GM21367 (cell line): ENCODE data around the gene TARDBP.
A peak's percentile ranks its signal among the peaks of the same experiment; 100 is the strongest.
"Not testable (repeated sequence)": the region's sequence is repeated elsewhere in the genome, so short reads cannot be mapped to it uniquely, and the experiment has no call there.

Source experiments
- ATAC-seq: cut with Tn5 transposase; IDR thresholded peaks from one replicate; pipeline ENCODE4 v1.9.1; 2021; ENCODE audit not compliant: unreplicated experiment

Gene TARDBP

DNA sequence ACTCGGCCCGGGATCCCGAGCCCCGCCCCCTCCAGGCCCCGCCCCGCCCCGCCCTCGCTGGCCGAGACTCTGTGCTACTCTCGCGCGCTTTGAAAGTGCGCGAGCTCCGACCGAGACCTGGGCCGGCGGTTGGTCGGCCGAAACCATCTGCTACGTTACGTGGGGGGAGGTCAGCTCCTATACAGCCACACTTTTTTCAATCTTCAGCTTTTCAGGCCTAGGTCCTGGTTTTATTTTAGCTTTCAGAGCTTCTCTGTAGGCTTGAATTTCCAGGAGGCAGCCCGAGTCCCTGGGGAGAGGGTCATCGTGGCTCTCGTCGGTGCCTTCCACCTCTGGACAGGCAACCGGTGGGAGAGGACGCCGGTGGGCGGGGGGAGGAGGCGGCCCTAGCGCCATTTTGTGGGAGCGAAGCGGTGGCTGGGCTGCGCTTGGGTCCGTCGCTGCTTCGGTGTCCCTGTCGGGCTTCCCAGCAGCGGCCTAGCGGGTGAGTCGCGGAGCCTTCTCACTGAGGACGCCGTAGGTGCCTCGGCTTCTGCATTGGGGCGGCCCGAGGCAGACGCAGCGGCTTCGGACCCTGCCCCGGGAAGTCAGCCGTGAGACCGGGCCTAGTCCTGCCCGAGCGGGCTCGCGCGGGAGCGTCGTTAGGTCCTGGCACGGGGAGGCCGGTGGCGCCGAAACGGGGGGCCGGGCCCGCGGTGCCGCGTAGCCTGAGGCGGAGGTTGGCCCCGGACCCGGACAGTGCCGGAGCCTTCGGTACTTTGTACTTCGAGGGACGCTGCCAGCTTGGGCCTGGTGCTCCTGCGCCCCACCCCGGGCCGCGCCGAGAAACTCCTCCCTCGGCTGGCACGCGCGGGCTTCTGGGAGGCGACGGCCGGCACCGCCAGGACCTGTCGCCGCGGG, at the start of gene TARDBP:
TARDBP (plus strand) TSS at position 395 of the 900 bp plus-strand sequence. CDS start 1,074 bp downstream, outside the sequence.
- peak; percentile 74 for ATAC-seq

GRCh38 chr1:10965546-10966226, 46.8 kb upstream of the TARDBP start:
- no peak for ATAC-seq

DNA sequence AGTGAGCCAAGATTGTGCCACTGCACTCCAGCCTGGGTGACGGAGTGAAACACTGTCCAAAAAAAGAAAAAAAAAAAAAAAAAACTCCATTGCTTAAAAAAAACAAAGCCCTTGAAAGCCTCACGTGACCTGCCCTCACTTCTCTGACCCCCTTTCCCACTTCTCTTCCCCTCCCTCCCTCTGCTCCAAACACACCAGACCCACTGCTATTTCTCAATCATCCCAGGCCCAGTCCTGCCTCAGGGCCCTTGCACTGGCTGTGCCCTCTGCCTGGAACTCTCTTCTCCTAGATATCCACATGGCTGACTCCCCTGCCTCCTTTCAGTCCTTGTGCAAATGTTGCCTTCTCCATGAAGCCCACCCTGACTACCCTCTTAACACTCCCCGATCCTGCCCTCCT, 45.4 kb upstream of the TARDBP start:
- ATAC-seq, result no peak

DNA sequence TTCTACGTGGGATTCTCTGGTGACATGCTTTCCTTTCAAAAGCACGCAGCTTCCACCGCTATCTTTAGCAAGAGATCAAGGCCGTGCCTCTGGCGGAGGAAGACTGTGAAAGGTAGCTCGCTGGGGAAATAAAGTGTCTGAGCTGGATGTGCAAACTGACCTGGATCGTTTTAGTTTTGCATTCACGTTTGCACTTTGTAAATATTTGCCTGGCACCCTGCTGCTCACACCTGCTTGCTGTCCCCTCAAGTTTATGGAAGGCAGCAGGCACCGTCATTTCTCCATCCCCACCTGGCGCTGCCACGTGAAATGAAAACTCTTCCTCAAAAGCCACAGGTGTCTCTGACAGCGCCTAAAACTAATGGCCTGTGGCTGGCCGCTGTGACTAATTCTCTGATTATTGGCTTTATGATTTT, 44.0 kb upstream of the TARDBP start:
- ATAC-seq, result no peak

- no peak for ATAC-seq
Measured at GRCh38 chr1:10969267-10969970, 43.0 kb upstream of the TARDBP start.

DNA sequence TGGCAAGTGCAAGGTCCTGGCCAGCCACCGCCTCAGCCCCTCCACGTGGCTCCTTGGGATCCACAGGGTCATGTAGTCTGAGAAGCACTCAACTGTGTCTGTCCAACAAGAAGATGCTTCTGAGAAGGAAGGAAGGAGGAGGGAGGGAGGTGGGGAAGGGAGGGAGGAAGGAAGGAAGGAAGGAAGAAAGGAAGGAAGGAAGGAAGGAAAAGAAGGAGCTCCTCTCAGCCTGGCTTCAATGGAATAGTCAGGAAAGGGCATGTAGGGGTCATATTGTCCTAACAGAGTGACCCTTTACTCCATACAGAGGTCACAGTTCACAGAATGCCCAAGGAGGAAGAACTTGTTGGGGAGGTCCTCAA, 42.5 kb upstream of the TARDBP start:
- no peak for ATAC-seq

DNA sequence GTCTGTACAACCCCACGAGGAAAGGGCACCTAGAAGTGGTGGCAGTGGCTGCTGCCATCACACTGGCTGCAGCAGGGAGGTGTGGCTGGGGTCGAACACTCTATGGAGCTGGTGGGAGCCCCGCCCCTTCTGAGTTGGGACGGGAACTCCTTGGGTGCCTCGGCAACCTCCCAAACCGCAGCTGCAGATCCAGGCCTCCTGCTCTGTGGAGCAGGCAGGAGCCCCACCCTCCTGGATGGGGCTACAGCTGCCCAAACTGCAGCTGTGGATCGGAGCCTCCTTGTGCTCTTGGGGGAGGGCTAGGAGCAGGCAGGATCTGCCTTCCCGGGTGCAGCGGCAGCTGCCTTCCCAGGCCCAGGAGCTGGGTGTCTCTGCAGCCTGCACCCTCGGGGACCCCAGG, 38.9 kb upstream of the TARDBP start:
- ATAC-seq, result no peak

- no peak for ATAC-seq
Measured at GRCh38 chr1:10973956-10974881, 38.2 kb upstream of the TARDBP start.

DNA sequence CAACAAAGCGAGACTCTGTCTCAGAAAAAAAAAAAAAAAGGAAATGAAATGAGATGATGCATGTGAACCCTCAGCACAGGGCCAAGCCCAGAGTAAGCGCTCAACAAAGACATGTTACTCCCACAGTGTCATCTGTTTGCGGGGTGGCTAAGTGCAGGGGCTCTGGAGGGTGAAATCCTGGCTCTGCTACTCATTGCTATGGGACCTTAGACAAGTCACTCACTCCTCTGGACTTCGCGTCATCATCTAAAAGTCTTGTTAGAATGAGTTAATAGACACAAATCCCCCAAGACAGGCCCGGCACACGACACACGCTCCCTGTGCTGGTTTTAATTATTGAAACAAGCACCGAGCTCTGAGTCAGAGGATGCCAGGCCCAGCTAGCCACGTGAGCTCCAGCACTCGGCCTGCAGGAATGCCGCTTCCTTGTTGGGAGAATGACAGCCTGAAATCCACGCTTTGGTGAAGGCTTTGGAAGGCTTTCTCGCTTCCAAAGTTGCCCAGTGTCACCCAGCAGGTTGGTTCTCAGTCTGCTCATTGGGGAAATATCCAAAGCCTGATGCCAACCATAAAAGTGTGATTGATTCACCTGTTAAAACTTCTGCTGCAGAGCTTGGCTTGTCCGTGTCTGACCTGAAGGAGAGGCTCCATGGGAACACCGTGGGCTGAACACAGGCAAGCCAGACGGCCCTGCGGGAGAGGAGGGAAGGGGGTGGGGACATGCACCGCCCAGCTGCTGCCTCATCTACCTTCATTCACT, 36.7 kb upstream of the TARDBP start:
- ATAC-seq, result no peak

- no peak for ATAC-seq
Measured at GRCh38 chr1:10978719-10979118, 33.7 kb upstream of the TARDBP start.

DNA sequence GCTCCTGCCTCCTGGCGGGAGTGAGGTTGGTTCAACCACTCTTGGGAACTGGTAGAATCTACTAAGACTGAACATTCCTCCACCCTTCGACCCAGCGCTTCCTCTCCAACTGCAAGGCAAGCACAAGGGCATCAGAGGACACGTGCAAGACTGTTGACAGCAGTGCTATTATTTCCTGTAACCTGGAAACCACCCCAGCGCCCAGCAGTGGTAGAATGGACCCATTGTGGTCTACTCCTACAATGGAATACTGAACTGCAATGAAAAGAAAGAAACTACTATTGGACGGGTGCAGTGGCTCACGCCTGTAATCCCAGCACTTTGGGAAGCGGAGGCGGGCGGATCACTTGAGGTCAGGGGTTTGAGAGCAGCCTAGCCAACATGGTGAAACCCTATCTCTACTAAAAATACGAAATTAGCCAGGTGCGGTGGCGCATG, 33.0 kb upstream of the TARDBP start:
- no peak for ATAC-seq

- ATAC-seq, result no peak
Measured at GRCh38 chr1:10980094-10980577, 32.3 kb upstream of the TARDBP start.

DNA sequence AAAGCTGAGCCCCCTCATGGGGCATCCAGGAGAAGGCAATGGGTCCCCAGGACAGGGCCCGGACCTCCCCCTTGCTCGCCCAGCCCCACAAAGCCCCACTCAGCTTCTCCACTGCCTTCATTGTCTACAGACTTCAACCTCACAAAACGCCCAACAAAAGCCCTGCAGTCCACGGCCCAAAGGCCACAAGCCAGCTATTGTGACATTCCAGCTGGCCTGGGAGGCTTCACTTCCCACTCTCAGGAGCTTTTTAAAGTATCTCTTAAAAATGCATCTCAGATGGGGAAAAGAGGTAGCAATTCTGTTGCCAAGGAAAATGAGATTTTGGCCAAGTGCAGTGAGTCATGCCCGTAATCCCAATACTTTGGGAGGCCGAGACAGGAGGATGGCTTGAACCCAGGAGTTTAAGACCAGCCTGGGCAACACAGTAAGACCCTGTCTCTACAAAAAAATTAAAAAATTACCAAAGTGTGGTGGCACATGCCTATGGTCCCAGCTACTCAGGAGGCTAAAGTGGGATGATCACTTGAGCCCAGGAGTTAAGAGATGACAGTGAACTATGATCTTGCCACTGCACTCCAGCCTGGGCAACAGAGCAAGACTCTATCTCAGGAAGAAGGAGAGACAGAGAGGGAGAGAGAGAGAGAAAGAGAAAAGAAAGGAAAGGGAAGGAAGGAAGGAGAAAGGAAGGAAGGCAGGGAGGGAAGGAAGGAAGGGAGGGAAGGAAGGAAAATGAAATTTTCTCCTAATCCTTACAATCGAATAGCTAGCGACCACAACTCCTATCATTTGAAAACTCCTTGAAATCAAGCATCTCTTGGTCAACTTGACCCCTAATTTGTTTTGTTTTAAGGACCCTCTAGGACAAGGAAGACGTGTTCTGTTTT, 31.4 kb upstream of the TARDBP start:
- no peak for ATAC-seq

GRCh38 chr1:10986525-10986890, 25.9 kb upstream of the TARDBP start:
- ATAC-seq, result no peak

DNA sequence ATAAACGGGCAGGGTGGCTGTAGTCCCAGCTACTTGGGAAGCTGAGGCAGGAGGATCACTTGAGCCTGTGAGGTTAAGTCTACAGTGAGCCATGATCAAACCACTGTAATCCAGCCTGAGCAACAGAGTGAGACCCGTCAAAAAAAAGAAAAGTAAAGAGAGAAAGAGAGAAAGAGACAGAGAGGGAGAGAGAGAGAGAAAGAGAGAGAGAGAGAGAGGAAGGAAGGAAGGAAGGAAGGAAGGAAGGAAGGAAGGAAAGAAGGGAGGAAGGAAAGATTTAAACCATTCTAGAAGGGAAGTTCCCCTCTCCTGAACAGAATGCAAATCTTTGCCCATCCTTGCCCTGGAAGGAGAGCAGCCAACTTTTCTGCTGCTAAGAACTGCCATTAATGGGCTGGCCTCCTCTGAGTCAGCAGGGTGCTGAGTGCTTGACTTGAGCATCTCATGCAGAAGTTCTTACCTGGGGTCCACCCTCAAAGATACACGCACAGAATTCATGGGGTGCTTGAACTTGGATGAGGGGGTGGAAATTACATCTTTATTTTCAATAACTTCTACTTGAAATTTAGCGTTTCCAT, 24.5 kb upstream of the TARDBP start:
- no peak for ATAC-seq

GRCh38 chr1:10989095-10989494, 23.4 kb upstream of the TARDBP start:
- ATAC-seq, result no peak

DNA sequence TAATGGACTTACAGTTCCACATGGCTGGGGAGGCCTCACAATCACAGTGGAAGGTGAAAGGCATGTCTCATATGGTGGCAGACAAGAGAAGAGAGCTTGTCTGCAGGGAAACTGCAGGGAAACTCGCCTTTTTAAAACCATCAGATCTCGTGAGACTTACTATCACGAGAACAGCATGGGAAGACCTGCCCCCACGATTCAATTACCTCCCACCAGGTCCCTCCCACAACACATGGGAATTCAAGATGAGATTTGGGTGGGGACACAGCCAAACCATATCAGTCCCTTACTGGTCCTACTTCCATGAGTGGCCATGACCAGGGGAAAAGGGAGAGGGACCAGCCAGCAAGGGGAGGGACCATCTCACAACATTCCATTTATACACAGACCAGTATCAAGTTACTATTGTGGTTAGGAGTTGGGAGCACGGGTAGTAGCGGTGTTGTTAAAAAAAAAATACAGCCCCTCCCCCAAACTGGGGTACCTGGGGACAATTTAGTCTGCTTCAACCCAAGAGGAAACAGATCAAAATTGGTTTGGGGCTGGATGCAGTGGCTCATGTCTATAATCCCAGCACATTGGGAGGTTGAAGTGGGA, 22.4 kb upstream of the TARDBP start:
- ATAC-seq, result not testable (repeated sequence)

DNA sequence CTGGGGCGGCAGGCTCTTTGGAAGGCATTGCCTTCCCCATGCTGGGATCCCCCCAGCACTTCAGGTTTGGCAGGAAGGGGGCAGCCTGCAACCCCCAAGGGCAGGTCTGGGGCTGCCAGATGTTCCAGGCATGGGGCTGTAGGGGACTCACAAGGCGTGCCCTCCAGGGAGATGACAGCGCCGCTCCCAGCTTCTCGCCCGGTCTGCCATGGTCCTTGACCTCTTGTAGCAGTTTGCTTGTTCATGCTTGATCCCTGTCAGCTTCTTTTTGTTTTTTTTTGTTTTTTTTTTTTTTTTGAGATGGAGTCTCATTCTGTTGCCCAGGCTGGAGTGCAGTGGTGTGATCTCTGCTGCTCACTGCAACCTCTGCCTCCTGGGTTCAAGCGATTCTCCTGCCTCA, 21.6 kb upstream of the TARDBP start:
- ATAC-seq, result no peak
